Measurements from ENCODE around the gene ZFAND2A. TPM values are rescaled to one million over a fixed set of nuclear protein-coding genes. Genes with fewer than 3 reads are reported as not detected.

Gene ZFAND2A
- total RNA-seq, 1 donor from 2014 or later = 13.3 TPM

- Mint-ChIP-seq H3K4me3 (no peak overlapping the region), H3K9me3 (no peaks in the 10 kb centered on the region), H3K27ac (no peak overlapping the region), H3K36me3 (peaks cover 8% of the 10 kb centered on the region), H3K4me1 (peaks cover 9% of the 10 kb centered on the region), H3K27me3 (ENCODE audit: insufficient read depth, low read depth) (no peaks in the 10 kb centered on the region)
- Histone ChIP-seq H3K4me2 (no peak overlapping the region), H4K20me1 (ENCODE audit: low read depth) (peaks cover 5% of the 10 kb centered on the region), H3K9ac (no peak overlapping the region), H3K27me3 (no peaks in the 10 kb centered on the region), H2AFZ (replicated peaks) (no peak overlapping the region), H3K36me3 (no peaks in the 10 kb centered on the region), H3K4me3 (no peak overlapping the region), H3K9me3 (ENCODE audit: low read depth) (no peaks in the 10 kb centered on the region), H3K79me2 (ENCODE audit: low read depth) (peaks cover 16% of the 10 kb centered on the region), H3K27ac (no peak overlapping the region), H3F3A (ENCODE audit: low read depth) (no peaks in the 10 kb centered on the region), H3K4me1 (peaks cover 7% of the 10 kb centered on the region)
- TF ChIP-seq EZH2phosphoT487 (IDR thresholded peaks at IDR 0.05) (no peak), CTCF (IDR thresholded peaks at IDR 0.05) (no peak), EZH2 (IDR thresholded peaks at IDR 0.05) (no peak)
- no peak for DNase-seq (ENCODE audit: low spot score)
Observed at GRCh38 chr7:1154172-1154739, 5.7 kb downstream of the ZFAND2A start.

- Mint-ChIP-seq H3K9me3 (no peaks in the 10 kb centered on the region), H3K27me3 (ENCODE audit: insufficient read depth, low read depth) (no peaks in the 10 kb centered on the region), H3K4me3 (no peak overlapping the region), H3K36me3 (peaks cover 8% of the 10 kb centered on the region), H3K4me1 (no peaks in the 10 kb centered on the region), H3K27ac (no peak overlapping the region)
- Histone ChIP-seq H3K4me3 (no peak overlapping the region), H3K27ac (no peak overlapping the region), H3K27me3 (no peaks in the 10 kb centered on the region), H3K79me2 (ENCODE audit: low read depth) (no peaks in the 10 kb centered on the region), H4K20me1 (ENCODE audit: low read depth) (no peaks in the 10 kb centered on the region), H3K4me1 (no peaks in the 10 kb centered on the region), H3K9ac (no peak overlapping the region), H3K36me3 (no peaks in the 10 kb centered on the region), H3K9me3 (ENCODE audit: low read depth) (no peaks in the 10 kb centered on the region), H3F3A (ENCODE audit: low read depth) (no peaks in the 10 kb centered on the region), H3K4me2 (no peak overlapping the region), H2AFZ (replicated peaks) (no peak overlapping the region)
- DNase-seq (ENCODE audit: low spot score) = no peak
- TF ChIP-seq CTCF (IDR thresholded peaks at IDR 0.05) = no peak
- no peak for TF ChIP-seq EZH2 (IDR thresholded peaks at IDR 0.05)
- TF ChIP-seq EZH2phosphoT487 (IDR thresholded peaks at IDR 0.05) = no peak
Observed at GRCh38 chr7:1152492-1152891, 7.5 kb downstream of the ZFAND2A start.

GRCh38 chr7:1151653-1152425 is 8.2 kb downstream of the ZFAND2A start:
- H3K9ac ChIP-seq = no peak overlapping the region
- no peaks in the 10 kb centered on the region for H3K9me3 ChIP-seq (ENCODE audit: low read depth)
- H2AFZ ChIP-seq (replicated peaks) = no peak overlapping the region
- no peak for DNase-seq (ENCODE audit: low spot score)
- no peak overlapping the region for H3K4me3 Mint-ChIP-seq
- no peaks in the 10 kb centered on the region for H3K36me3 ChIP-seq
- no peaks in the 10 kb centered on the region for H3K27me3 Mint-ChIP-seq (ENCODE audit: insufficient read depth, low read depth)
- H3F3A ChIP-seq (ENCODE audit: low read depth) = no peaks in the 10 kb centered on the region
- no peak overlapping the region for H3K27ac Mint-ChIP-seq
- no peak overlapping the region for H3K27ac ChIP-seq
- H3K36me3 Mint-ChIP-seq = peaks cover 8% of the 10 kb centered on the region
- no peak overlapping the region for H3K4me3 ChIP-seq
- no peaks in the 10 kb centered on the region for H3K4me1 Mint-ChIP-seq
- TF ChIP-seq CTCF (IDR thresholded peaks at IDR 0.05) (no peak), EZH2 (IDR thresholded peaks at IDR 0.05) (no peak), EZH2phosphoT487 (IDR thresholded peaks at IDR 0.05) (no peak)
- no peak overlapping the region for H3K4me2 ChIP-seq
- no peaks in the 10 kb centered on the region for H3K27me3 ChIP-seq
- no peaks in the 10 kb centered on the region for H3K9me3 Mint-ChIP-seq
- H3K79me2 ChIP-seq (ENCODE audit: low read depth) = no peaks in the 10 kb centered on the region
- H4K20me1 ChIP-seq (ENCODE audit: low read depth) = no peaks in the 10 kb centered on the region
- no peaks in the 10 kb centered on the region for H3K4me1 ChIP-seq

Data from neural progenitor cell (in vitro differentiated cells).